Measurements from ENCODE around the gene PACS1.

Gene PACS1

DNA sequence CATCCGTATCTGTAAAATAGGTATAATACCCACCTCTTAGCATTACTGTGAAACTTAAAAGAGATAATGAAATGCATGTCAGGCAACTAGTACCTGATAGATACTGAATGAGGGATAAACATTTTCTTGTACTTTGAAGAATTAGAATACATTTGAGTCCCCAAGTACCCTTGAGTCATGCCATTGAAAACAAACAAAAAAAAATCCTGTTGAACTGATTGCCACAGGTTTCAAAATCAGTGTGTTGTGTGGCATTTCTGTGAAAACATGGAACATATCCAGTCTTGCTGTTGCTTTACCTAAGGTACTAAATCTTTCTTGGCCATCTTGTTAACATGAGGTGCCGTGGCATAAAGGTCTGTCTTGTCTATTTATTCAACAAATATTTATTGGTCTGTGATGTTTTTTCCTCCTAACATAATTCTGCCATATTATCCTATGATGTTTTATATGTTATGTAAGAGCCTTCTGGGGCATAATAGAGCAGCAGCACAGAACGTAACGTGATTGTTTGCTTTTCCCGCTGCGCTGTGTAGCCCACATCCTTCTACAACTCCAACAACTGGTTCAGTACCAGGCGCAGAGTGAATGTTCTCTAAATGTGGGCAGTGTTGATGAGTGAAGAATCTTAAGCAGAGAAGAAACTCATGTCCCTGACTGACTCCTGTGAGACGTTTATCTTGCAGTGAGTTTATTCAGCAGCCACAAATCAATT, 119.1 kb downstream of the PACS1 start:
- Histone ChIP-seq H3K4me1 (ENCODE audit: insufficient read depth, low read length, severe bottlenecking) (no peaks in the 10 kb centered on the region), H3K36me3 (ENCODE audit: insufficient read depth, low read length) (peaks cover 40% of the 10 kb centered on the region), H3K4me2 (ENCODE audit: low read length) (no peak overlapping the region), H2AFZ (ENCODE audit: low read length) (no peak overlapping the region), H3K9me3 (ENCODE audit: low read length) (no peaks in the 10 kb centered on the region), H3K9me2 (ENCODE audit: low read depth, low read length) (no peaks in the 10 kb centered on the region), H3F3A (ENCODE audit: insufficient read depth, low read length) (no peaks in the 10 kb centered on the region), H3K9ac (ENCODE audit: low read length) (no peak overlapping the region), H3K27me3 (ENCODE audit: insufficient read depth, low read length) (no peaks in the 10 kb centered on the region), H4K20me1 (ENCODE audit: insufficient read depth, low read length) (no peaks in the 10 kb centered on the region), H3K79me2 (ENCODE audit: insufficient read depth, low read length) (peaks cover 10% of the 10 kb centered on the region; the same call in 1 of the 2 replicates), H3K4me3 (ENCODE audit: low read depth, low read length, poor library complexity, severe bottlenecking) (no peak overlapping the region), H3K27ac (ENCODE audit: low read depth, low read length, poor library complexity, severe bottlenecking) (no peak overlapping the region)
- no peak for TF ChIP-seq CTCF (IDR thresholded peaks at IDR 0.05; ENCODE audit: low read length)
- TF ChIP-seq EZH2 (IDR thresholded peaks at IDR 0.05; ENCODE audit: borderline replicate concordance, low read length), result no peak

- Histone ChIP-seq H4K20me1 (ENCODE audit: insufficient read depth, low read length) (no peaks in the 10 kb centered on the region), H3K4me2 (ENCODE audit: low read length) (no peak overlapping the region), H3K79me2 (ENCODE audit: insufficient read depth, low read length) (peaks cover 10% of the 10 kb centered on the region; the same call in 1 of the 2 replicates), H3F3A (ENCODE audit: insufficient read depth, low read length) (no peaks in the 10 kb centered on the region), H3K9me2 (ENCODE audit: low read depth, low read length) (no peaks in the 10 kb centered on the region), H3K9ac (ENCODE audit: low read length) (no peak overlapping the region), H2AFZ (ENCODE audit: low read length) (no peak overlapping the region), H3K27ac (ENCODE audit: low read depth, low read length, poor library complexity, severe bottlenecking) (no peak overlapping the region), H3K27me3 (ENCODE audit: insufficient read depth, low read length) (no peaks in the 10 kb centered on the region), H3K4me3 (ENCODE audit: low read depth, low read length, poor library complexity, severe bottlenecking) (no peak overlapping the region), H3K36me3 (ENCODE audit: insufficient read depth, low read length) (peaks cover 46% of the 10 kb centered on the region), H3K9me3 (ENCODE audit: low read length) (no peaks in the 10 kb centered on the region), H3K4me1 (ENCODE audit: insufficient read depth, low read length, severe bottlenecking) (no peaks in the 10 kb centered on the region)
- TF ChIP-seq EZH2 (IDR thresholded peaks at IDR 0.05; ENCODE audit: borderline replicate concordance, low read length), result no peak
- TF ChIP-seq CTCF (IDR thresholded peaks at IDR 0.05; ENCODE audit: low read length), result no peak
Observed at GRCh38 chr11:66190786-66191185, 120.7 kb downstream of the PACS1 start.

GRCh38 chr11:66192181-66192863, 122.2 kb downstream of the PACS1 start:
- Histone ChIP-seq H3K9me3 (ENCODE audit: low read length) (no peaks in the 10 kb centered on the region), H3K4me1 (ENCODE audit: insufficient read depth, low read length, severe bottlenecking) (no peaks in the 10 kb centered on the region), H3K9ac (ENCODE audit: low read length) (no peak overlapping the region), H2AFZ (ENCODE audit: low read length) (no peak overlapping the region), H3K4me3 (ENCODE audit: low read depth, low read length, poor library complexity, severe bottlenecking) (no peak overlapping the region), H3K79me2 (ENCODE audit: insufficient read depth, low read length) (peaks cover 8% of the 10 kb centered on the region; the same call in 1 of the 2 replicates), H3K36me3 (ENCODE audit: insufficient read depth, low read length) (peaks cover 47% of the 10 kb centered on the region), H3K27me3 (ENCODE audit: insufficient read depth, low read length) (no peaks in the 10 kb centered on the region), H3K4me2 (ENCODE audit: low read length) (no peak overlapping the region), H3K27ac (ENCODE audit: low read depth, low read length, poor library complexity, severe bottlenecking) (no peak overlapping the region), H4K20me1 (ENCODE audit: insufficient read depth, low read length) (no peaks in the 10 kb centered on the region), H3K9me2 (ENCODE audit: low read depth, low read length) (no peaks in the 10 kb centered on the region), H3F3A (ENCODE audit: insufficient read depth, low read length) (no peaks in the 10 kb centered on the region)
- no peak for TF ChIP-seq CTCF (IDR thresholded peaks at IDR 0.05; ENCODE audit: low read length)
- TF ChIP-seq EZH2 (IDR thresholded peaks at IDR 0.05; ENCODE audit: borderline replicate concordance, low read length), result no peak

Data from OCI-LY1 (cell line).